Measurements from ENCODE around the gene UBL5.
A peak's percentile ranks its signal among the peaks of the same experiment; 100 is the strongest.

Gene UBL5

DNA sequence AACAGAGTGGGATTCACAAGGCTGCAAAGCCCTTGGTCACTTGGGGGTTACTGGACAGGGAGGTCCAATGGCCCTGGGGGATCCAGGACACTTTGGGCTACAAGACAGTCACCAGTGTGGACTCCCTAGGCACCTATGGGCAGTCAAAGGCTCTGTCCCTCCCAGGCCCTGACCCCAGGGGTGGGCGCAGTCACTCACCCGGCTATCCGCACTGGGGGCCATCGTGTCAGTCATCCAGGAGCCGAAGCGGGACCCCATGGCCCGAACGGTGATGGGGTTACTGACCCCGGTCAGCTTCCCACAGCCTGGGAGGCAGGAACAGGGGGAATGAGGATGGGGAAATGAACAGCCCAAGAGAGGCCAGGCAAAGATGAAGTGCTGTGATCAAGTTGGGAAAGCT, 28.9 kb downstream of the UBL5 start:
- DNase-seq: no peak

DNA sequence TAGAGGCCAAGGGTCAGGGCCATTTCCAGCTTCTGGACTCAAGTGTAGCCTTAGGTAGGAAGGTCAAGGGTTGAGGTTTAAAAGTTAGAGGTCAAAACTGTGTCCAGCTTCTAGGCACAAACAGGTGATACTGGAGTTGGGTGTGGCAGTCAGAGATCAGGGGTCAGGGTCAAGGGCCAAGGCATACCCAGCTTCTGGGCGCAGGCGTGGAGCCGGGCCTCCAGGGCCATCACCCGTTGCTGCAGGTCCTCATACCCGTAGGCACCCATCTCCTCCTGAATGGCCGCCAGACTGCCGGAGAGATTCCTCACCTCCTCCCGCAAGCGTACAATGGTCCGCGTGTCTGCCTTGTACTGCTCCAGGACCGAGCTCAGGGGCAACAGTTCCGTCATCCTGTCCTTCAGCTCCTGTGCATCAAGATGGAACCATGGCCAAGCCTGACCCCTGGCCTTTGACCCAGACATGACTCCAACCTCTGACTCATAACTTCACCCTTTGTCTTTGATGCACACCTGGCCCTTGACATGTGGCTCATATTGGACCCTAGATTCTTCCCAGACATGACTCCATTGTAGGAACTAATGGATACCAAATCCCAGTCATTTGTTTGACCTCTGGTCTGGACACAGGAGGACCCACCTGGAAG, 29.5 kb downstream of the UBL5 start:
- peak; percentile 6 for DNase-seq

DNA sequence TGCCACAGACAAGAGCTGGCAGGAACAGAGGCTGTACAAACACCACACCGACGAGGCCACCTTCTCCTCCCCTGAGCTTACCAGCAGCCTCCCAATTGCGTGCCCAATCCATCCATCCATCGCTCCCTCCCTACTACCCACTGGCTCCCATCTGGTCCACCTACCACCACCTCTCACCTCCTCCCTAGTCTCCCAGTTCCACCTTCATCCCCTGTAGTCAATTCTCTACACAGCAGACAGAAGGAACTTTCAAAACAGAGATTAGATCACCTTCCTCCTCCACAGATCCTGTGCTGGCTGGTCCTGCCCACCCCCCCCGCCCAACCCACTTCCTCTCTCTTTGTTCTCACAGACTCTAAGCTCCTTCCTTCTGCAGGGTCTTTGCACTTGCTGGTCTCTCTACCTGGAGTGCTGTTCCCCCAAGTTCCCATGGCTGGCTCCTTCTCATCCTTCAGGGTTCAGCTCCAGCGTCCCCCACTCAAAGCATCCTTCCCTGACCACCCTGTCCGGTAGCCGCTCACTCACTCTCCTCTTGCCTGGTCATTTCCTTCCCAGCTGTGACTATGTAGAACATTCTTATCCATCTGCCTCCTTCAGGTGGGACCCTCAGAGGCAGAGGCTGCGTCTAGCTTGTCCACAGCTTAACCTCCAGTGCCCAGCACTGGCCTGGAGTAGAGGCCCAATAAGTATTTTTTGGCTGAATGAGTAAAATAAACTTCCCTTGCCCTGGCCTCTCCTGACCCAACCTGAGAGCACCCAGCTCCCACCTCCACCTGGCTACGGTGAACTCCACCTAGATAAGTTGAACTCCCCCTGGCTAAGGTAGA, 30.4 kb downstream of the UBL5 start:
- no peak for DNase-seq

DNA sequence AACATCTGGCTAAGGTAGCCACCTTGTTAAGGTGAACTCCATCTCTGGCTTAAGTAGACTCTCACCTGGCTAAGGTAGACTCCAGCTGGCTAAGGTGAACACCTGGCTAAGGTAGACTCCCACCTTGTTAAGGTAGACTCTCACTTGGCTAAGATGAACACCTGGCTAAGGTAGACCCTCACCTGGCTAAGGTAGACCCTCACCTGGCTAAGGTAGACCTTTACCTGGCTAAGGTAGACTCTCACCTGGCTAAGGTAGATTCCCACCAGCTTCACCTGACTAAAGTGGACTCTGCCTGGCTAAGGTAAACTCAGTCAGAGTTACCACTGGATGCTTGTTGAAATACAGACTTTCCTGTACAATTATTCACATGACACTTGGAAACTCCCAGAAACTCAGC, 31.0 kb downstream of the UBL5 start:
- DNase-seq: no peak

DNA sequence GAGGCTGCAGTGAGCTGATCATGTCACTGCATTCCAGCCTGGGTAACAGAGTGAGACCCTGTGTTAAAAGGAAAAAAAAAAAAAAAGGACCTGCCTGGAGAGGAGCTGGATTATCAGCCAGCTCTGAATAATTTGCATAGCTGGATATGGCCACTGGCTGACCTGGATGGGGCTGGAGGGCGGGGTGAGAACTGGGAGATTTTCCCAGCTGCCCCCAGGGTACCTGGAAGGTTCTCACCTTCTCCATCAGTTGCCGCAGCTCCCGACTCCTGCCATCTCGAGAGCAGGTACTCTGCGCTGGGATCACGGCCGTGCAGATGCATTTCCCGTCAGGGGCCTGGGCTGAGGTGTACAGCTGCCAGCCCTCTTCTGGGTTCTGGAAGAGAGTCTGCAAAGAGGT, 32.7 kb downstream of the UBL5 start:
- no peak for DNase-seq

DNA sequence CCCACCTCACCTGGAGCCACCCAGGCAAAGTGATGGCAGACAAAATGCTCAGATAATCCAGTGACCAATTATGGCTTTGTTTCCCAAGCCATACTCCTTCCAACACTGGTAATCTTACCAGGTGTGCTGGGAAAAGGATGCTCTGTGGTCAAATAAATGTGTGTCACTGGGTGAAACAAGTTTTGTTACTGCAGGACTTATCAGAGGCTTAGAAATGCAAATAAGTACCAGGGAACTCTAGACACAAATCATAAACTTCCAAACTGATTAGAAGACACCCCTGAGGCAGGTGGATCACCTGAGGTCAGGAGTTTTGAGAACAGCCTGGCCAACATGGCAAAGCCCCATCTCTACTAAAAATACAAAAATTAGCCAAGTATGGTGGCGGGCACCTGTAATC, 33.8 kb downstream of the UBL5 start:
- DNase-seq: no peak

DNA sequence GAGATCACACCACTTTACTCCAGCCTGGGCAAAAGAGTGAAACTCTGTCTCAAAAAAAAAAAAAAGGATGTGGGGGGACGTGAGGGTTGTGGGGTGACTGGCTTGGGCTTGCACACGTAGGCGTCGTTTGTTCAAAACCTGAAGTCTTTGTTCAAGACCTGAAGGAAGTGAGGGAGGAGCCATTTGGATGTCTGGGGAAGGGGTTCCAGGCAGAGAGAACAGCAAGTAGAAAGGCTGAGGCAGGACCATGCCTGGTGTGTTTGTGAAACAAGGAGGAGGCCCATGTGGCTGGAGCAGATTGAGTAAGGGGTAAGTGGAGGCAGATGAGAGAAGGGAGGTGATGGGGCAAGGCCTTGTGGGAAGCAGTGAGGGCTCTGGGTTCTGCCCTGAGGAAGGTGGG, 35.2 kb downstream of the UBL5 start:
- no peak for DNase-seq

DNA sequence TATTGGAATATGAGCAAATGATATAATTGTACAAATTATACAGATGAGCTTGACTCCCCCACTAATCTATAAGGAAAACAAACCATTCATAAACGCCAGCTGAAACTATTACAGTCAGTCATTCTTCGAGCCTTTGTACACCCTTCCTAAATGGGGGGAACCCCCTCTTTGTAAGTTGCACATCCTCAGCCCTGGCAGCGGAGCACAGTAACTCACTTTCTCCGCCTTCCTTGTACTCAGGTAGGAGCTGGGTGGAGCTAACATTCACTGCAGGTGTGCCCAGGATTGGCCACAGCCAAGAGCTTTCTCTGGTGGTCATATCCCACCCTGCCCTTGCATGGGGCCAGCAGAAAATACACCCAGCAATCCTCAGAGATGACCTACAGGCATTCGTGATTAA, 36.0 kb downstream of the UBL5 start:
- DNase-seq: no peak

DNA sequence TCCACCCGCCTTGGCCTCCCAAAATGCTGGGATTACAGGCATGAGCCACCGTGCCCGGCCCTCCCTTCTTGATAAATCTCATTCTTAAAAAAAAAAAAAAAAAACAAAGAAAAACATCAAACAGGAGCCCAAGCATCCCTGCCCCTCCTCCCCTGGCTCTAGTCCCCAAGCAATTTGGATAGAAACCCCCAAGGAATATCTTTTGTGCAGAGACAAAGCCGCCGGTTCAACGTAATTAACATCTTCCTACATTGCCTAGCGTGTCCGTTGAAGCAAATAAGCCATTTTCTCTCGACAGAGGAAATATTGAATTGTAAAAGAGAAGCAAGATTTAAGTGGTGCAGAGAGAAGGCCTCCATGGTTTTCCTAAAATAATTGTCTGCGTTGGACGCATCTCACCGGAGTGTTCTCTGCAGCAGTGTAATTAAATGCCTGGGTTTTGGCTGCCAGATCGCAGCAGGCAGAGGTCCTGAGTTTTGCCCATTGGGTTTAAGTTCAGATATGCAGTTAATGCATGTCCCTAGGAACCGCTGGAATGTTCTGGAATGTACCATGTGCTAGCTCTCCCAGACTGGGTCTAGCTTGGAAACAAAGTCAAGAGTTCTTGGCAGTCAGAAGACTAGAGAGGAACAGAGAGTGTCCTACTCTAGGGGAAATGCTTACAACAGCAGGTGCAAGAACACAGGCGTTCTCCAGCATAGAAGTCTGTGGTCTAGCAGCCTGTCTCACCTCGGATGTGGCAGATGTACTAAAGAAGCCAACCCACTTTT, 38.2 kb downstream of the UBL5 start:
- no peak for DNase-seq

DNA sequence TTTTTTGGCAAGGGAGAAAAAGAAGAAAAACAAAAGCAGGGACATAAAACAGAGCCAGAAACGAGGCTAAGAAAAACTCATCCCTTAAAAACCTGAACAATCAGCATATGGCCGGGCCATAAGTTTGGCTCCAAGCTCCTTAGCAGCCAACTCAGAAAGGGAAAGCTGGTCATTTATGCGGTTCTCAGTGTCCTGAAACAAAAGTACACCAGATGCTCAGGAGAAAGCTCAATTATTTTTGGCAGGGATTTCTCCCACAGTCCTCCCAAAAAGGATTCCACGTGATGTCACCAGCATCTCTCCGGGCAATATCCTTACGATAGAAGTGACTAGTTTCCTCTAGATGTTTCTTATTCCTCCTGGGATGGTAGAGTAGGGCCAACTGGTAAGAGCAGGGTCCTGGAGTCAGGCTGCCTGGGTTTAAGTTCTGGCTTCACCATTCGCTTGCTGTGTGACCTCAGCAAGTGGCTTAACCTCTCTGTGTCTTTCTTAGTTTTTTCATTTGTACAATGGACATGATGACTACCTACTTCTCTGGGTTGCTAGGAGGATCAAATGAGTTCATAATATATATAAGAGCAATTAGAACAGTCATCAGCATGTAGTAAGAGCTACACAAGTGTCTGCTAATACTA, 41.4 kb downstream of the UBL5 start:
- no peak for DNase-seq

DNA sequence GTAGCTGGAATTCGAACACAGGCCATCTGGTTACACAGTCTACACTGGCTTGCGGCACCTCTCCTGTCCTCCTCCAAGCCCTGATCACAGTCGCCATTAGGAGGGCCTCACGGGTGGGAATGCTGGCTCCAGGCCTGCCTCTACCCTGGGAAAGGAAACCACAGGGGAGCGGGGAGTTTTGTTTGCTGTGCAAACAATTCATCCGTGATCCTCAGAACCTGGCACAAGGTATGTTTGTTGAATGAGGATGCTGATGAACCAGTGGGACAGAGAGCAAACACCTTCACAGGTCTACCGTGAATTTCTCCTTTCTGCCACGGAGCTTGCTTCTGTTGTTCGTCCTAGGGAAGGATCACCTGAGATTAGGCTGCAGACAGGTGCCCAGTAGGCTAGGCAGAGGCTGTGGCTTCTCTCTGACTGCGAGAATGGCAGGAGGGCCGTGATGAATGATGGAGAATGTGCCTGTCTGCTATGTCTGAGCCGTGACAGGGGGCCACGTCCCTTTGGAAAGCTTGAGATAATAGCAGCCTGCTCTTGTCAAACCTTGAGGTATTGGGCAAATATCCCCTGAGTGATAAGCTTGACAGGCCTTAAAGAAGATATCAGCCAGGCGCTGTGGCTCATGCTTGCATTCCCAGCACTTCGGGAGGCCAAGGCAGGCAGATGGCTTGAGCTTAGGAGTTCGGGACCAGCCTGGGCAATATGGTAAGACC, 44.1 kb downstream of the UBL5 start:
- DNase-seq: peak; percentile 81

DNA sequence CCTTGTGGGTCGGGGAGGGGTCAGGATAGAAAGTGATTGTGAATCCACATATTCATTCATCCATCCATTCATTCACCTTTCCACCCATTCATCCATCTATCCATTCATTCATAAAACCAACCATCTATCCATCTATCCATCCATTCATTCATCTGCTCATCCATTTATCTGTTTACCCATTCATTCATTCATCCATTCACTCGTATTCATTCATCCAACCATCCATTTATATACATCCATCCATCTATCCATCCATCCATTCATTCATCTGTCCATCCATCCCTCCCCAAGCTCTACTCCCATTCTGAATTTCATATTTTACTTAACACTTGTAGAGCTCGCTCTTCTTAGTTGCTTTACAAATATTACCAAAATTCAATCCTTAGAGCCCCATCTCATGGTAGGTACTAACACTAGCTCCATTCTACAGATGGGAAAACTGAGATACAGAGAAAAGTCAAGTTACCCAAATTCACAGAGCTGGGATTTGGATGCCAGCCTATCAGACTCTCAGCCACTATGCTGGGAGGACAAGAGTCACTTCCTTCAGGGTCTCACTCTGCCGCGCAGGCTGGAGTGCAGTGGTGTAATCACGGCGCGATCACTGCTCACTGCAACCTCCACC, 45.0 kb downstream of the UBL5 start:
- DNase-seq: no peak

DNA sequence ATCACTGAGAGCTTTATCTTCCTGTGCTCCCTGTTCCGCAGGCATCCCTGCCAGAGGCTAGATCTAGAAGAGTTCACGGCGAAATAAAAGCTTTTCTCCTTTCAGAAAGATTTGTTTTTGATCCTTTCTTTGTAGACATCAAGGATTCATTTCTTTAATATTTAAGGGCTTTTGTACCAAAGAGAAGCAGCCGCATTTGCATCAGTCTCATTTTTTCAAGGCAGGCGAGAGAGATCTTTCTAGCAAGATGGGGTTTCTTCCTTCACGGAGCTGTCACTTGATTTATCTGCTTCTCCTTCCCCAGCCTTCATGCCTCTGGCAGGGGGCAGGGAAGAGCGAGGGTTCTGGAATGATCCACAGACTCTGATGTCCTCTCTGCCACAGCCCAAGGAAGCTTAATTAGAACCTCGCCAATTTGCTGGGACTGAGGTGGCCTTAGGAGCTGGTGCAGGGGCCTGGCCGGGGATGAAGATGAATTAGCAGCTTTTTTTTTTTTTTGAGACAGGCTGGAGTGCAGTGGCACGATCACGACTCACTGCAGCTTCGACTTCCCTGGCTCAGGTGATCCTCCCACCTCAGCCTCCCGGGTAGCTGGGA, 47.4 kb downstream of the UBL5 start:
- DNase-seq: no peak

DNA sequence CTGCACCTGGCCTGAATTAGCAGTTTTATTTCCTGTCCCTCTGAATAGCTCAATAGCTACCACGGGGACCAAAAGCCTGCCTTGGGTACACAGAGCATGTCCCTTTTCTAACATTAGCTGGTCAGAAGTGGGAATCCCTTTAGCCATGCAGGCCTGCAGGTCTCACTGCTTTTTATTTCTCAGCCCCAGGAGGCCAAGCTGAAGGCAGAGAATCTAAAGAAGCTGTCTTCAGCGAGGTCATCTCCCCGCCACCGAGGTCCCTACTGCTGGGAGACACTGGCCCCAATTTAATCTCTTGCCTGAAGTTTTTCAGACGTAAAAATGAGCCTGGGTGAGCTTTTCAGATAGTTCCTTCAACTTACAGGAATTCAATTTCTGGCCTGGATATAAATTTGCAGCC, 48.1 kb downstream of the UBL5 start:
- no peak for DNase-seq

DNA sequence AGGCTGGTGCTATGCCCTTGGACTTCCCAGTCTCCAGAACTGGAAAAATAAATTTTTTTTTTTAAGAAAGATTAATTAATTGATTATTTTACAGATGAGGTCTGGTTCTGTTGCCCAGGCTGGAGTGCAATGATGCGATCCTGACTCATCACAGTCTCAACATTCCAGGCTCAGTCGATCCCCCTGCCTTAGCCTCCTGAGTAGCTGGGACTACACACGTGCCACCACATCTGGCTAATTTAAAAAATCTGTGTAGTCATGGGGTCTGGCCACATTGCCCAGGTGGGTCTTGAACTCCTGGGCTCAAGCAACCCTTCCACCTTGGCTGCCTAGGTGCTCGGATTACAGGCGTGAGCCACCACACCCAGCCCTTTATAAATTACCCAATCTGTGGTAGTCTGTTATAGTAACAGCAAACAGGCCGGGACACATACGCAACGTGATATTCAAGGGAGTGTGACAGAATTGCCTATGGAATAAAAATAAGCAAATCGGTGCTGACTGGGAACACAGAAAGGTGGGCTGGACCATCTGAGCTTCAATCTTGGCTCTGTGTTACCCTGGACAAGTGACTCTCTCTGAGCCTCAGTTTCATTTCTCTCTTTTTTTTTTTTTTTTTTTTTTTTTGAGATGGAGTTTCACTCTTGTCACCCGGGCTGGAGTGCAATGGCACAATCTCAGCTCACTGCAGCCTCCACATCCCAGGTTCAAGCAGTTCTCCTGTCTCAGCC, 50.2 kb downstream of the UBL5 start:
- no peak for DNase-seq

DNA sequence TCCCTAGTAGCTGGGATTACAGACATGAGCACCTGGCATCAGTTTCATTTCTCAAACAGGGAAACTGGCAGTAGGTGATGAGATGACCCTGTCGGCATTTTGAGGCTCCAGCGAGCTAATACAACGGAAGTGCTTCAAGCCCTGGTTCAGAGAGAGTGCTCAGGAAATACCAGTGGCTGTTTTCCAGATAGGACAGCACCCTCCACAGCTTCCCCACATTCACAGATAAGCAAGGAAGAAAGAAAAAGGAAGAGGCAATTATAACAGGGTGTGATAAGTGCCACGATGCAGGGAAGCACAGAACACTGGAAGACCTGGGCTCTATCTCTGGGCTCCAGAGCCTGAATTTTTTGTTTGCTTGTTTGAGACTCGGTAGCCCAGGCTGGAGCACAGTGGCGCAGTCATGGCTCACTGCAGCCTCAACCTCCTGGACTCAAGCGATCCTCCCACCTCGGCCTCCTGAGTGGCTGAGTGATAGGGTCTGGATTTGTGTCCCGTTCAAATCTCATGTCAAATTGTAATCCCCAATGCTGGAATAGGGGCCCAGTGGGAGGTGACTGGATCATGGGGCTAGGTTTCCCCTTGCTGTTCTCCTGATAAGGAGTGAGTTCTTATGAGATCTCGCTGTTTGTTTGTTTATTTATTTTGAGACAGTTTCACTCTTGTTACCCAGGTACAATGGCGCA, 50.9 kb downstream of the UBL5 start:
- DNase-seq: peak; percentile 8
